Epidermal melanocyte (primary cell): Measurements from ENCODE around the gene CSTF1.
"Not testable (repeated sequence)": the region's sequence is repeated elsewhere in the genome, so short reads cannot be mapped to it uniquely, and the experiment has no call there.

Experiments
- DNase-seq: peaks from one replicate; pipeline ENCODE4 v3.0.0; 2011; ENCODE audit warnings: low spot score; ENCODE audit not compliant: insufficient read length

The CSTF1 gene

DNA sequence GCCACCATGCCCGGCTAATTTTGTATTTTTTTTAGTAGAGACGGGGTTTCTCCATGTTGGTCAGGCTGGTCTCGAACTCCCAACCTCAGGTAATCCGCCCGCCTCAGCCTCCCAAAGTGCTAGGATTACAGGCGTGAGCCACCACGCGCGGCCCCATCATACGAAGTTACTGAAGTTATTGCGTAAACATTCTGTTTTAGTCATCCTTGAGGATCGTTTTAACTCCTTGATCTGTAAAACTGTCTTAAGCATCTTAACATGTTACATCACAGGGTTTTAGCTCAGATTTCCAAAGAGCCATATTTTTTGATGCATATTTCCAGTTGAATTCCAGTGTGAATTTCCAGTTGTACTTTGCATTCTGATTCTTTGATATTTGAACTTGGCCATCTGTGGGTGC lies 12.9 kb downstream of the CSTF1 start:
- not testable (repeated sequence) for DNase-seq

GRCh38 chr20:56406910-56407309 lies 14.5 kb downstream of the CSTF1 start:
- DNase-seq = no peak

DNA sequence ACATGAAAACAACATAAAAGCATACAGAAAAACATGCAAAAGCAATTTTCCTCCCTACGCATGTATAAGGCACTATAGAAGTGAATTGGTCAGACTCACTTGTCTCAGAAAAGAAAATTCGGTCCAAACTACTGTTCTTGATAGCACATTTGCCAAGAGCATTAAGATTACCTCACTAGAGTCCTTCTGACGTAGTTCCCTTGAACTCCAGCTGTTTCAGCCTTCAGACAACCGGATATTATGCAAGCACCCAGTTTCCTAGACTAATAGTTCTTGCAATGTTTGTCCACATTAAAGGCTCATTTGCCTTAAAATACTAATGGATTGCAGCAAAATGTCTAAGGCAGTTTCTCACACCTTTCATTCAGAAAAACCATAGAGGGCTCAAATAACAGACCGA lies 17.1 kb downstream of the CSTF1 start:
- DNase-seq = no peak

- DNase-seq = no peak
These were observed 17.5 kb downstream of the CSTF1 start for GRCh38 chr20:56409956-56410355.

DNA sequence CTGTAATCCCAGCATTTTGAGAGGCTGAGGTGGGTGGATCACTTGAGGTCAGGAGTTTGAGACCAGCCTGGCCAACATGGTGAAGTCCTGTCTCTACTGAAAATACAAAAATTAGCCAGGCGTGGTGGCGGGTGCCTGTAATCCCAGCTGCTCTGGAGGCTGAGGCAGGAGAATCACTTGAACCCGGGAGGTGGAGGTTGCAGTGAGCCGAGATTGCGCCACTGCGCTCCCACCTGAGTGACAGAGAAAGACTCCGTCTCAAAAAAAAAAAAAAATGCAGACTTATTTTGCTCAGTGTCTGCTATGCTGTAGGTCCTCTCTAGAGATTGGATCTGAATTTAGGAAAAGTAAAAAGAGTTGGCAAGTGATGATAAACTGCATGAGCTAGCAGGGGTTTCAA lies 18.8 kb downstream of the CSTF1 start:
- not testable (repeated sequence) for DNase-seq

GRCh38 chr20:56411759-56412472 lies 19.5 kb downstream of the CSTF1 start, which contains the start of gene CASS4:
CASS4 (plus strand) TSS chr20:56412260; CDS start chr20:56412459, 199 bp downstream.
- DNase-seq = no peak

- no peak for DNase-seq
These were observed 20.0 kb downstream of the CSTF1 start for GRCh38 chr20:56412473-56412790.

DNA sequence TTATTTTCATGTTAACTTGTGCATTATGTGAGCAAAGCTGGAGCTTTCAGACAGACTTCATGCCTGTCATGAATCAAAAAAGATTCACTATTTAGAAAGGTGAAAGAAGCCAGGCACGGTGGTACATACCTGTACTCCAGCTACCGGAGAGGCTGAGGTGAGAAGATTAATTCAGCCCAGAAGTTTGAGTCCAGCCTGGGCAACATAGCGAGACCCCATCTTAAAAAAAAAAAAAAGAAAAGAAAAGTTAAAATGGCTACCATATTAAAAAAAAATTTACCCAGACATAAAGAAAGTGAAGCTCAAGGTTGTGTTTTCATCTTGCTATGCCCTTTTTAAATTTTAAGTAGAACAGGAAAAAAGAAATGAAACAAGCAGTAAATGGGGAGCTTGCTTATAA lies 20.5 kb downstream of the CSTF1 start:
- no peak for DNase-seq

DNA sequence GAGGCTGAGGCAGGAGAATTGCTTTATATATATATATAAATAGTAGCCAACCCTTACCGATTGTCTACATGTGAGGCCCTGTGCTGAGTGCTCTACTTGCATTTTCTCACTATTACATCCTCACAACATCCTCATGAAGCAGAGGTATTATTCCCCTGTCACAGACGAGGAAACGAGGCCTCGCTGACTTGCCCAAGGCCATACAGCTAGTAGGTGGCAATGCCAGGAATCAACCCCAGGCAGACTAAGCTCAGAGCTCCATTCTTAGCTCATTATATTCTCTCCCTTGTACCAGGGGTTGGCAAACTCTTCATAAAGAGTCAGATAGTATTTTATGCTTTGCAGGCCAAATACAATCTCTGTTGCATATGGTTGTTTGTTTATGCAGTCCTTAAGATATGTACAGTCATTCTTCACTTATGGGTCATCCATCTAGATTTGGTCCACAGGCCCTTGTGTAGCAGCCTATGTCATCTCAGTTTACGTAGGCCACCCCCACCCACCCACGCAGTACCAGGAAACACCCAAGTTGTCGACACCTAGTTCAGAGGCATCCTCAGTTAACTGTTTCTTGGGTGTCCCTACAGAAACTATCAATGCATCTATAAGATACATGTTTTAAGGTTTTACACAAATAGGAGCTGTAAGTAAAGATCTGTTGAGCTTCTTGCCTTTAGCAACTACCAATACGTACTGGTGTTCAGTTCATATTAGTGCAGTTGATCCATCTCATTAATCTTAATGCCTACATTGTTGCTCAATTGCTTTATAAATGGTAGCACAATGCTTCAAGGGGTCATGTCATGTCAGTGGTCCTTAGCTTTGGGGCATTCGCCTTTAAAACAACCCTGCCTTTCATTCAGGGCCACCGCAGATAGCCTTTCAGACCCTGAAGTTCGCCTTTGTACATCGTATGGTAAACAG lies 22.7 kb downstream of the CSTF1 start:
- no peak for DNase-seq

DNA sequence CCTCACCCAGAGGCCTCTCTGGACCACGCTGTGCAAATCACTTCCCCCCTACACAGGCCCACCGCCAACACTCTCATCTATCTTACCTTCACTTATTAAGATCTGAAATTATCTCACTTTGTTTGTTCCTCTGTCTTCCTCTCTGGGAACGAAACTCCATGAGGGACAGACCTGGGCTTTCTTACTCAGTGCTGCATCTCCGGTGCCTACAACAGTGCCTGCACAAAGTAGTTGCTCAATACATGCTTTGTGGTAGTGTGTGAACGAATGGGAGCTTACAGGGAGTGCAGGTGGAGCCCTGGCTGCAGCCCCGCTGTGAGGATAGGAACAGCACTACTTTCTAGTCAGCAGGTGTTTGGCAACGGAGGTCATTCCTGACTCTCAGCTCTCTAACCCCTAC lies 25.0 kb downstream of the CSTF1 start:
- no peak for DNase-seq

DNA sequence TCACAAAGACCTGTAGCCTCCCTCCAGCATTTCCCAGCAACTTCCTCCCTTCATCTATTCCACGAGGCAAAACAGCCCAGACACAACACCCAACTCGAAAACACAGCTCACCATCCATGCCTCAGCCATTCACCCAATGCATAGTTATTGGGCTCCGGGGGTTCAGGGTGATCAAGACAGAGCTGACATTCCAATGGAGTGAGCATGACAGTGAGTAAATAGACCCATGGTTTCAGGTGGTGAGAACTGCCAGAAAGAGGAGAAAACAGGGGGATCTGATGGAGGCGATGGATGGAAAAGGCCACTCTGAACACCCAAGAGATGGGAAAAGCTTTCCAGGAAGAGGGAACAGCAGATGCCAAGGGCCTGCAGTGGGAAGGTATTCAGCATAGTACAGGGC lies 25.5 kb downstream of the CSTF1 start:
- DNase-seq = no peak

DNA sequence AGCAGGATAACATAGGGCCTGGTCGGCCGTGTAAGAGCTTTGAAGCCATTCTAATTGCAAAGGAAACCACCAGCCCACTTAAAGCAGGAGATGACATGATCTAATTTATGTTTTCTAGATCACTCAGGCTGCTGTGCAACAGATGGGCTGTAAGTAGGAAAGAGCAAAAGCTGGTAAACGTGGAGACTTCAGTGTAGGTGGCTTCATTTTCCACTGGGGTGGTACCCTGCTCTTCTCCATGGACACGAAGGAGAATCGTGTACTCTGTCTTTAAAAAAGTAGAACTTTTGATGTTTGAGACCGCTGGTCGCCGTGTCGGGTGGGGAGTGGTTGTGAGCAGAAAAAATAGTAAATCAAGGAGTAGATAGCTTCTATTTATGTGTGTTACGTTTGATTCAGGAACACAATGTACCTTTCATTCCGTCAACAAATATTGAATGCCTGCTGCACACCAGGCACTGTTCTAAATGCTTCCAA lies 26.0 kb downstream of the CSTF1 start:
- no peak for DNase-seq

GRCh38 chr20:56420028-56420427 lies 27.6 kb downstream of the CSTF1 start:
- DNase-seq = no peak

DNA sequence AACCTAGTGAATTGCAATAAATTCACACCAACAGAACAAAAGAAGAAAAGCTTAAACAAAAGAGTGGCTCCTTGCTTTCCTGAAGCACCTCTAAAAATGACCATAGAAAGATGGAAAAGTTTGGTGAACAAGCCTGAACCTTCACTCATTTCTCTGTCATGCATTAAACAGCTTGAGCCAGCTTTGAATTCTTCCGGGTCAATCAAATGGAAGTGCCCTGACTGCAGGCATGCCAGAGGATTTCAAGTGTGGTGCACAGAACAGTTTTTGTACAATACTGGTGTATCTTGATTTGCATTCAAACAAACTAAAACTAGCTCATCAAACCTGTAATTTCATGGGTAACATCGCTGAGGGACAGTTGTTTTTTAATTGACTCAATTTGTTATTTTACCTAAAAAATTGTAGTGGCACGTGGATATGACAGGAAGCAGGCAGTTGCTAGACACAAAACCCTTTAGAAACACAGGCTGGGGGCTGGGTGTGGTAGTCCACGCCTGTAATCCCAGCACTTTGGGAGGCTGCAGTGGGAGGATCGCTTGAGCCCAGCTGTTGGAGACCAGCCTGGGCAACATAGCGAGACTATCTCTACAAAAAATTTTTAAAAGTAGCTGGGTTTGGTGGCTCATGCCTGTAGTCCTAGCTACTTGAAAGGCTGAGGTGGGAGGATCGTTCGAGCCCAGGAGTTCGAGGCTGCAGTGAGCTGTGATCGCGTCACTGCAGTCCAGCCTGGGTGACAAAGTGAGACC lies 28.7 kb downstream of the CSTF1 start:
- no peak for DNase-seq

- no peak for DNase-seq
These were observed 29.8 kb downstream of the CSTF1 start for GRCh38 chr20:56422076-56422823.

GRCh38 chr20:56422824-56423189 lies 30.4 kb downstream of the CSTF1 start:
- DNase-seq = no peak

DNA sequence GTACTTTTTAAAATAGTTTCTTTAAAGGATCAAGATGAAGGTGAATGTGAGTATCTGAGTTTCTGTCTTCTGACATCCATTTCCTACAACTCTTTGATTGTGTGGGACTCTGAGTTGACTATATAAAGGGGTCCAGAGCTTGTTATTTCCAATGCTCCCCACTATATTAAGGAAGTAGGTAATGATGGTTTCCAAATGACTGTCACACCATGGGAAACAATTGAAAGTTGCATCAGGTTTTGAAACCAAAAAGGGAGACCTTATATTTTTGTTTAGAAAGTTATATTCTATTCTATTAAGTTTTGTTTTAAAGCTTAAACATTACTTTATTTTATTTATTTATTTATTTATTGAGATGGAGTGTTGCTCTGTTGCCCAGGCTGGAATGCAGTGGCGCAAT lies 30.8 kb downstream of the CSTF1 start:
- no peak for DNase-seq

DNA sequence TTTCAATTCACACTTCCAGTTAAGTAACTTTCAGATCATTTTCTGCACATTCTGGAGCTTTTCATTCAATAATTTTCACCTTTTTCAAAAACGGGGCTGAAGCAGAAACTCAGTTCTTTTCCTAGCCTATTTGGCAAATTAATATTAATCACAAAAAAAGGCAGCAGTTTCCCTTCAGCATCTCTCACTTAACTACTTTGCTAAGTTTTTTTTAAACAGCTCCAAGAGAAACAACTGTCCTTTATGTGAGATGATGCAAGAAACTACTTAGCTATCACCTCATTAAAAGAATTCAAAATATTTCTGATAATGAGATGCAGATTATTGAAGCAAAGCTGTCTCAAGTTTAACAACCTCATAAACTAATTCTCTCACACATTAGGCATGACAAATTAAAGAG lies 31.4 kb downstream of the CSTF1 start:
- no peak for DNase-seq

GRCh38 chr20:56424931-56425330 lies 32.5 kb downstream of the CSTF1 start:
- DNase-seq = no peak

GRCh38 chr20:56426026-56426425 lies 33.6 kb downstream of the CSTF1 start:
- DNase-seq = no peak

DNA sequence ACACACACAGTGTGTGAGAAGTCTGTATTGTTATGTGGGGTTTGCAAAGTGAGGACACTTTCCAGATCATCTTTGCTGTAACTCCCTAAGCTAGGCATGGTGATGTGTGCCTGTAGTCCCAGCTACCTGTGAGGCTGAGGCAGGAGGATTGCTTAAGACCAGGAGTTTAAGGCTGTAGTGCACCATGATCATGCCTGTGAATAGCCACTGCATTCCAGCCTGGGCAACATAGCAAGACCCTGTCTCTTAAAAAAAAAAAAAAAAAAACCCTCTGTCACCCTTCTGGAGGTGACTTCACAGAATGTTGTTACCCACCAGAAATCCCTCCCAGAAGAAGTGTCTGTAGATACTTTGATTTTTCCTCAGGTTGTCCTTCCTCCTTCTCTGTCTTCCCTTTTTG lies 34.5 kb downstream of the CSTF1 start:
- DNase-seq = no peak
